CD4-positive, alpha-beta T cell treated with Interleukin-6 for 4 hours (primary cell): ENCODE results near the gene TAP1.

ENCODE experiments used
- DNase-seq: peaks from one replicate; pipeline ENCODE4 v3.0.0-alpha.2; 2020; ENCODE audit warnings: mixed read lengths

TAP1 gene

DNA sequence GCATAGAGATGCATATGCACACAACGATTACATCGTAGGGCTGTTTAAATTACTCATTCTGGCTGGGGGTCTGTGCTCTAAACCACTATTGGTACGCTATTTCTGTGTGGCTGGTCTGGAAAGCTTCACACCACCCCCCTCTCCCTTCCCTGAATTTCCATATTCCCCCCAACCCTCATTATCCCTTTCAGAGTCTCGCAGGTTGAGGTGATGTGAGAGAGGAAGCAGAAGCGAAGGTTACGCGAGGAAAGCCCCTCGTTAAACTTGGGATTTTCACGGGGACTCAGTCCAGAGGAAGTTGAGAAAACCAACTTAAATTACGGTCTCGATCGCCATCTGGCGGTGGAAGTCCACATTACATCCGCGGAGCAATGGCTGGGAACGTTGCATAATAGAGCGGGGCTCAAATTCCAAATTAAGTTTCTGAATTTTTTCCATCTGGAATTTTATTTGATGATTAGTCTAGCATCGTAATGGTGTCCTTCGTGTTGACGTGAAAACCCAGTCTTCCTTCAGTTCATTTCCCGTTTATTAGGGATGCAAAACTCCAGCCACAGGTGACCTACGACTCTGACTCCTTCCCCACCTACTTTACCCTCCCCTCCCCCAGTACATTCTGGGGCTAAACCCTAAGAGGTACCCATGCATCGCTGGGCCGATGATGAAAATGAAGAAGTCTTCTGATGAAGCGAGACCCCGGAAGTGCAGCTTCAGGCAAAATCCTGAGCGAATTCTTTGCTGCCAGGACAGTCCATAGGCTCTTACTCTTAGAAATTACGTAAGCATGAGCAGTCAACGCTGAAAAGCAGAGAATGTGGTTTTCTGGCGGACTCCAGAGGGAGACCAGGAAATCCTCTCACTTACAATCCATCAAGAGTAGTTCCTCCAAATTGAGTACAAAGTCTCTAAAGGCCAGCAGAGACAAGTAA, 56.4 kb downstream of the TAP1 start:
- DNase-seq = peak; percentile 82
